ENCODE results near the gene MAGI3. TPM values are rescaled to one million over a fixed set of nuclear protein-coding genes. Genes with fewer than 3 reads are reported as not detected.
A peak's percentile ranks its signal among the peaks of the same experiment; 100 is the strongest.

The MAGI3 gene
- total RNA-seq, 6 experiments from 2014 or later: 8.5 to 14.5 (median 12.3) TPM

- intact Hi-C loops (cut with DNase I): no loop called here
- H3K4me3 ChIP-seq: peak overlapping the region; percentile 70 to 83 (median 79)
- no peaks in the 10 kb centered on the region for H3K36me3 ChIP-seq
- no peak for TF ChIP-seq POLR2A (IDR thresholded peaks at IDR 0.05)
- no peak for TF ChIP-seq CTCF (IDR thresholded peaks at IDR 0.05)
- peaks cover 0 to 36% (median 5%) of the 10 kb centered on the region in 4 donors for H3K4me1 ChIP-seq
- peak overlapping the region; percentile 81 to 95 (median 94) for H3K27ac ChIP-seq
- 0% methylated on average over 1 of the region's 74 CpGs for WGBS (ENCODE audit: insufficient coverage, low coverage, low lambda C conversion rate, missing lambda C conversion rate)
- DNase-seq (peak; percentile 62 to 78 (median 71)), ATAC-seq (peak; percentile 8 to 17 (median 16))
- H3K27me3 ChIP-seq: no peaks in the 10 kb centered on the region
- H3K9me3 ChIP-seq: no peaks in the 10 kb centered on the region
Measured at GRCh38 chr1:113390871-113391648, 745 bp downstream of the MAGI3 start.

GRCh38 chr1:113391649-113392271 lies 1.4 kb downstream of the MAGI3 start:
- Histone ChIP-seq H3K27me3 (no peaks in the 10 kb centered on the region), H3K27ac (peak overlapping the region; percentile 43 to 95 (median 94)), H3K36me3 (no peaks in the 10 kb centered on the region), H3K4me1 (peaks cover 0 to 36% (median 5%) of the 10 kb centered on the region in 4 donors), H3K9me3 (no peaks in the 10 kb centered on the region), H3K4me3 (peak overlapping the region; percentile 70 to 83 (median 79))
- under 1% methylated on average over 9 of the region's 9 CpGs for WGBS (ENCODE audit: insufficient coverage, low coverage, low lambda C conversion rate, missing lambda C conversion rate)
- no peak for TF ChIP-seq POLR2A (IDR thresholded peaks at IDR 0.05)
- TF ChIP-seq CTCF (IDR thresholded peaks at IDR 0.05): no peak
- ATAC-seq: peak in 3 of 4 donors; percentile 7 to 26 (median 8)
- peak in 1 of 3 donors; percentile 45 for DNase-seq
- intact Hi-C loops (cut with DNase I): no loop called here

- Histone ChIP-seq H3K27me3 (no peaks in the 10 kb centered on the region), H3K4me1 (peaks cover 0 to 36% (median 5%) of the 10 kb centered on the region in 4 donors), H3K4me3 (peak overlapping the region in 2 of 3 donors; percentile 70 to 83), H3K27ac (peak overlapping the region in 2 of 3 donors; percentile 94 to 95), H3K36me3 (no peaks in the 10 kb centered on the region), H3K9me3 (no peaks in the 10 kb centered on the region)
- DNase-seq: no peak
- intact Hi-C loops (cut with DNase I): no loop called here
- WGBS (ENCODE audit: insufficient coverage, low coverage, low lambda C conversion rate, missing lambda C conversion rate): 21% methylated on average over 3 of the region's 3 CpGs
- ATAC-seq: no peak
- no peak for TF ChIP-seq CTCF (IDR thresholded peaks at IDR 0.05)
- no peak for TF ChIP-seq POLR2A (IDR thresholded peaks at IDR 0.05)
Measured at GRCh38 chr1:113392541-113393128, 2.3 kb downstream of the MAGI3 start.

GRCh38 chr1:113394043-113394862 lies 3.9 kb downstream of the MAGI3 start:
- no peak for DNase-seq
- intact Hi-C loops (cut with DNase I): no loop called here
- TF ChIP-seq POLR2A (IDR thresholded peaks at IDR 0.05) (no peak), CTCF (IDR thresholded peaks at IDR 0.05) (no peak)

More at GRCh38 chr1:113394043-113394862, 3.9 kb downstream of the MAGI3 start:
- peak overlapping the region; percentile 58 to 95 (median 94) for H3K27ac ChIP-seq
- no peaks in the 10 kb centered on the region for H3K9me3 ChIP-seq
- H3K4me1 ChIP-seq: peaks cover 0 to 27% (median under 1%) of the 10 kb centered on the region in 4 donors
- ATAC-seq: peak in 1 of 4 donors; percentile 1
- WGBS (ENCODE audit: insufficient coverage, low coverage, low lambda C conversion rate, missing lambda C conversion rate): 26% methylated on average over 4 of the region's 4 CpGs
- H3K27me3 ChIP-seq: no peaks in the 10 kb centered on the region
- H3K4me3 ChIP-seq: peak overlapping the region in 2 of 3 donors; percentile 27 to 39
- no peaks in the 10 kb centered on the region for H3K36me3 ChIP-seq
